Left ventricle myocardium inferior (tissue), 1 donor: ENCODE results near the gene GALNT11. TPM values are rescaled to one million over a fixed set of nuclear protein-coding genes. Genes with fewer than 3 reads are reported as not detected.
A peak's percentile ranks its signal among the peaks of the same experiment; 100 is the strongest.
"Not testable (repeated sequence)": the region's sequence is repeated elsewhere in the genome, so short reads cannot be mapped to it uniquely, and the experiment has no call there.

Source experiments
- DNase-seq: peaks from one replicate; pipeline ENCODE4 v3.0.0-alpha.2; 2020
- H3K27ac ChIP-seq: fragments of 200-600 bp; replicated peaks from 2 replicates; pipeline ENCODE4 v1.8.0; 2021
- H3K27me3 ChIP-seq: fragments of 200-600 bp; 2 replicates; pipeline ENCODE4 v1.8.0; 2021; ENCODE audit warnings: low read depth
- H3K36me3 ChIP-seq: fragments of 200-600 bp; 2 replicates; pipeline ENCODE4 v1.8.0; 2021
- H3K4me1 ChIP-seq: fragments of 200-600 bp; 2 replicates; pipeline ENCODE4 v1.8.0; 2021
- H3K4me3 ChIP-seq: fragments of 200-600 bp; 2 replicates; pipeline ENCODE4 v1.8.0; 2021; ENCODE audit warnings: mild to moderate bottlenecking, moderate library complexity
- H3K9me3 ChIP-seq: fragments of 200-600 bp; replicated peaks from 2 replicates; pipeline ENCODE4 v1.8.0; 2021
- intact Hi-C: fragments of 100-400 bp; cut with micrococcal nuclease; formaldehyde crosslinking; loops from one replicate; pipeline ENCODE4 v1.11.0; 2022
- total RNA-seq: library from RNA; stranded (reverse); fragmentation: NEBNext Ultra II Directional; extraction: Animal tissue kit (Norgen Biotek cat#: 25700); gene quantifications from one replicate; pipeline ENCODE4 v1.2.1, GENCODE V29; 2021
- TF ChIP-seq, protein P1 (sequence below): fragments of 200-600 bp; IDR thresholded peaks from 2 replicates; pipeline ENCODE4 v1.8.0; 2021; ENCODE audit warnings: antibody characterized with exemption, mild to moderate bottlenecking, borderline replicate concordance
- donor health status: DM: no; HTN: yes; CAD: no; lungs with severe emphysema.

GALNT11 gene
- total RNA-seq, 1 donor from 2014 or later, result 18.6 TPM

- Histone ChIP-seq H3K4me1 (no peaks in the 10 kb centered on the region), H3K27ac (no peak overlapping the region), H3K36me3 (no peaks in the 10 kb centered on the region), H3K9me3 (peaks cover 5% of the 10 kb centered on the region), H3K27me3 (no peaks in the 10 kb centered on the region), H3K4me3 (no peak overlapping the region)
- TF ChIP-seq, protein P1, sequence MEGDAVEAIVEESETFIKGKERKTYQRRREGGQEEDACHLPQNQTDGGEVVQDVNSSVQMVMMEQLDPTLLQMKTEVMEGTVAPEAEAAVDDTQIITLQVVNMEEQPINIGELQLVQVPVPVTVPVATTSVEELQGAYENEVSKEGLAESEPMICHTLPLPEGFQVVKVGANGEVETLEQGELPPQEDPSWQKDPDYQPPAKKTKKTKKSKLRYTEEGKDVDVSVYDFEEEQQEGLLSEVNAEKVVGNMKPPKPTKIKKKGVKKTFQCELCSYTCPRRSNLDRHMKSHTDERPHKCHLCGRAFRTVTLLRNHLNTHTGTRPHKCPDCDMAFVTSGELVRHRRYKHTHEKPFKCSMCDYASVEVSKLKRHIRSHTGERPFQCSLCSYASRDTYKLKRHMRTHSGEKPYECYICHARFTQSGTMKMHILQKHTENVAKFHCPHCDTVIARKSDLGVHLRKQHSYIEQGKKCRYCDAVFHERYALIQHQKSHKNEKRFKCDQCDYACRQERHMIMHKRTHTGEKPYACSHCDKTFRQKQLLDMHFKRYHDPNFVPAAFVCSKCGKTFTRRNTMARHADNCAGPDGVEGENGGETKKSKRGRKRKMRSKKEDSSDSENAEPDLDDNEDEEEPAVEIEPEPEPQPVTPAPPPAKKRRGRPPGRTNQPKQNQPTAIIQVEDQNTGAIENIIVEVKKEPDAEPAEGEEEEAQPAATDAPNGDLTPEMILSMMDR, result no peak
- intact Hi-C loops, result no loop called here
- no peak for DNase-seq
These were observed 8.5 kb upstream of the GALNT11 start for GRCh38 chr7:152016947-152017346.

DNA sequence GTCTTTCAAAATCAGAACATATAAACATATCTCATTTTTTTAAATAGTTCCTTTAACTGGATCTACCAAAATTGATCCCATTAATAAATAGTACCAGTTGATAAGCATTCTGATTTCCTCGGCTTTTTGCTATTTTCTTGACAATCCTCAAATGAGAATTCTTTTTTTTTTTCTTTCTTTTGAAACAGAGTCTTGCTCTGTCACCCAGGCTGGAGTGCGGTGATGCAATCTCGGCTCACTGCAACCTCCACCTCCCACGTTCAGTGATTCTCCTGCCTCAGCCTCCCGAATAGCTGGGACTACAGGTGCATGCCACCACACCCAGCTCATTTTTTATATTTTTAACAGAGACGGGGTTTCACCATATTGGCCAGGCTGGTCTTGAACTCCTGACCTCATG is 7.8 kb upstream of the GALNT11 start:
- H3K27ac ChIP-seq, H3K4me1 ChIP-seq, DNase-seq, intact Hi-C loops, H3K9me3 ChIP-seq, H3K27me3 ChIP-seq, H3K4me3 ChIP-seq, H3K36me3 ChIP-seq: not testable (repeated sequence)

DNA sequence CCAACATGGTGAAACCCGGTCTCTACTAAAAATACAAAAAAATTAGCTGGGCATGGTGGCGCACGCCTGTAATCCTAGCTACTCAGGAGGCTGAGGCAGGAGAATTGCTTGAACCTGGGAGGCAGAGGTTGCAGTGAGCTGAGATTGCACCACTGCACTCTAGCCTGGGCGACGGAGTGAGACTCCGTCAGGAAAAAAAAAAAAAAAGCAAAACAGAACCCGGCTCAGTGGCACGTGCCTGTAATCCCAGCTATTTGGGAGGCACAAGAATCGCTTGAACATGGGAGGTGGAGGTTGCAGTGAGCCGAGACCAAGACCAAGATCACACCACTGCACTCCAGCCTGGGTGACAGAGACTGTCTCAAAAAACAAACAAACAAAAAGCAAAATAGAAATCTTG is 3.7 kb upstream of the GALNT11 start:
- H3K4me1 ChIP-seq, H3K4me3 ChIP-seq, H3K27me3 ChIP-seq, H3K9me3 ChIP-seq, intact Hi-C loops, H3K36me3 ChIP-seq, DNase-seq, H3K27ac ChIP-seq: not testable (repeated sequence)

DNA sequence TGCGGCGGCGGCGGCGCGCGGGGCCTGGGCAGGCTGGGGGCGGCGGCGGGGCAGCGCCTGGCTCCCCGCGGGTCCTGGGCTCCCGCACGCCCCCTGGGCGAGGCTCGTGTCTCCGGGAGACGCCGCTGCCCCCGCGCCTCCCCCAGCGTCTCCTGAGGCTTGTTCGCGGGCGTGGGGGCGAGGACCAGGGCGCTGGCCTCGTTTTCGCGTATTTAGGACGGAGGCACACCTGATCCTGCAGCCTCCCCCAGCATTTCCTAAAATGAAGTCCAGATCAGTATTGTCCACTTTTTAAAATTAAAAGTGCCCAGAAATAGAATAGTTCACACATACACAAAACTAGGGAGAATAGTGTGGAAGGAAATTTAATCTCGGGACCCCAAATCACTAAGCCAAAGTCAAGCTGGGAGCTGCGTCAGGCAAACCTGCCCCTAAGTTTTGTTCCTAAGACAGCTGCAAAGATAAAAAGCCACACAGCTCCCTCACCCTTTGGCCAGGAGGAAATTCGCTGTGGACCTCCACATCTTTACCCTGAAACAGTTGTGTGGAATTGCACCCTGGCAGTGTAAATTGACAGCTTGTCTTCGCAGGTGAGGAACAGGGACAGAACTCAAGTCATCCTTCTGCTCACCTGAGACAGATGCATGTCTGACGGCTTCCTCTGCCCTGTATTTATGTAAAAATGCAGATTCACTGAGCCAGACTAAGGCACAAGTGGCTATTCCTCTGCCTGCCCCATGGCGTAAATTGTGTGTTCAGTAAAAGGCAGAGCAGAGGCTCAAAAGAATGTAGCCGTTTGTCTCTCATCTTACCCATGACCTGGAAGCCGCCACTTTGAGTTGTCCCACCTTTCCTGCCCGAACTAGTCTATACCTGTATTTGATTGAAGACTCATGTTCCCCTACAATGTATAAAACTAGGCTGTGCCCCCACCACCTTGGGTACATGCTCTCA is 740 bp downstream of the GALNT11 start:
- Histone ChIP-seq H3K27ac (peak overlapping the region; percentile 81), H3K4me3 (peak overlapping the region; percentile 78), H3K9me3 (no peaks in the 10 kb centered on the region), H3K4me1 (peaks cover 22% of the 10 kb centered on the region), H3K27me3 (no peaks in the 10 kb centered on the region), H3K36me3 (peaks cover 17% of the 10 kb centered on the region)
- intact Hi-C loops, result no loop called here
- DNase-seq, result no peak
- TF ChIP-seq, protein P1, result no peak

GRCh38 chr7:152027491-152028365 is 2.3 kb downstream of the GALNT11 start:
- H3K27me3 ChIP-seq, H3K27ac ChIP-seq, H3K4me3 ChIP-seq, H3K9me3 ChIP-seq, intact Hi-C loops, DNase-seq: not testable (repeated sequence)
- Histone ChIP-seq H3K4me1 (peaks cover 22% of the 10 kb centered on the region), H3K36me3 (peaks cover 17% of the 10 kb centered on the region)

DNA sequence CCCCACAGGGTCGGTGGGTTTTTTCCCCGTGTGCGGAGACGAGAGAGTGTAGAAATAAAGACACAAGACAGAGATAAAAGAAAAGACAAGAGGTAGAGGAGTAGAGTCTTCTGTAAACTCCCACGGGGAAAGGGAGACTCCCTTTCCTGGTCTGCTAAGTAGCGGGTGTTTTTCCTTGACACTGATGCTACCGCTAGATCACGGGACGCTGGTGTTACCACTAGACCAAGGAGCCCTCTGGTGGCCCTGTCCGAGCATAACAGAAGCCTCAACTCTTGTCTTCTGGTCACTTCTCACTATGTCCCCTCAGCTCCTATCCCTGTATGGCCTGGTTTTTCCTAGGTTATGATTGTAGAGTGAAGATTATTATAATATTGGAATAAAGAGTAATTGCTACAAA is 4.6 kb downstream of the GALNT11 start:
- peak; percentile 52 for DNase-seq
- peaks cover 17% of the 10 kb centered on the region for H3K36me3 ChIP-seq
- H3K4me3 ChIP-seq, H3K9me3 ChIP-seq, H3K27ac ChIP-seq, intact Hi-C loops, H3K27me3 ChIP-seq: not testable (repeated sequence)
- peaks cover 22% of the 10 kb centered on the region for H3K4me1 ChIP-seq
- TF ChIP-seq, protein P1, result peak; percentile 66

GRCh38 chr7:152030639-152031038 is 5.2 kb downstream of the GALNT11 start:
- H3K27ac ChIP-seq, intact Hi-C loops, H3K4me3 ChIP-seq, H3K9me3 ChIP-seq, DNase-seq, H3K27me3 ChIP-seq: not testable (repeated sequence)
- H3K36me3 ChIP-seq, result peaks cover 20% of the 10 kb centered on the region
- peaks cover 22% of the 10 kb centered on the region for H3K4me1 ChIP-seq
